ENCODE results near the gene IGSF9.
A peak's percentile ranks its signal among the peaks of the same experiment; 100 is the strongest.
"Not testable (repeated sequence)": the region's sequence is repeated elsewhere in the genome, so short reads cannot be mapped to it uniquely, and the experiment has no call there.

Gene IGSF9

DNA sequence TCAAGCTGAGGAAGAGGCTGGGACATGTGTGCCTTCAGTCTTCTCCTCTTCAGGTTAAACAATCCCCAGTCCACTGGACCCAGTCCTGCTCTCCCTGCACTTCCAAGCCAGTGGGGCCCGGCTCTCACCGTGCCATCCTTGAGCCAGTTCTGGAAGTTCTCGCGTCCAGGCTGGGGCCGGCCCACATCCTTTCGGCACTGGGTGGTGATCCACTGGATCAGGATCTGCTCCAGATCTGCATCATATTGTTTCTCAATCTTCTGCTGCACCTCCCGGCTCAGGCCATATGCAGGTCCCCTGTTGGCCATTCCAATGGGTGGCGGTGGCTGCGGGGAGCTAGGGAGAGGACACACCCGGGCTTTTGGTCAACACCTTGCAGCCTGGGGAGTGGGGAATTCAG lies 25.2 kb downstream of the IGSF9 start:
- no peak for DNase-seq (ENCODE audit: low spot score)

- no peak for DNase-seq (ENCODE audit: low spot score)
Observed at GRCh38 chr1:159919236-159919865, 26.1 kb downstream of the IGSF9 start.

- DNase-seq (ENCODE audit: low spot score) = no peak
Observed at GRCh38 chr1:159918352-159919200, 26.8 kb downstream of the IGSF9 start.

DNA sequence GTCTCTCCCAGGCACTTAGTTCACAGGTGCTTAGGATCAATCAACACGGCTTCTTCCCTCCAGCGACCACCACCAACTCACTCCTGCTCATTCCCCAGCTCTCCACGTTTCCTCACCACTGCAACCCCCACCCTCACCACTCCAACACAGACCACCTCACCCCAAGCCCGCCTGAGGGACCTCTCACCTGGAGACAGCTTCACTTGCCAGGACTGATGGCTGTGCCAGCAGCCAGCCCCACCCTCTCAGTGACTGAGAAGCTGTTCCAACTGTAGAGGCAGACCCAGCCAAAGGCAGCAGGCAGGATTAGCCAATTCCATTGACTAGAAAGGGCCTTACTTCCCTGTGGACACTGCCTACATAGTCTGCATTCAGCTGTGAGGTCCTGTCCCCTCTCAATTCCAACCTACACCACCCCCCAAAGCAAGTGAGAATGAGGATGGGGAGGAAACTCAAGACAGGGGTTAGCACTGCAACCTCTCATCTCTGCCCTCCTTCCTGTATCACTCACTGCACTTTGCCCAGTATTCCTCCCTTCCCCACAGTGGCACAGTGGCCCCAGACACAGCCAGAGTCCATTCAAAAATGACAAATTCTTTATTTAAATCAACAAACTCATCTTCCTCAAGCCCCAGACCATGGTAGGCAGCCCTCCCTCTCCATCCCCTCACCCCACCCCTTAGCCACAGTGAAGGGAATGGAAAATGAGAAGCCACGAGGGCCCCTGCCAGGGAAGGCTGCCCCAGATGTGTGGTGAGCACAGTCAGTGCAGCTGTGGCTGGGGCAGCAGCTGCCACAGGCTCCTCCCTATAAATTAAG lies 27.7 kb downstream of the IGSF9 start:
- no peak for DNase-seq (ENCODE audit: low spot score)

- peak; percentile 38 for DNase-seq (ENCODE audit: low spot score)
Observed at GRCh38 chr1:159916242-159917051, 29.0 kb downstream of the IGSF9 start.

- DNase-seq (ENCODE audit: low spot score) = no peak
Observed at GRCh38 chr1:159915571-159916241, 29.7 kb downstream of the IGSF9 start.

DNA sequence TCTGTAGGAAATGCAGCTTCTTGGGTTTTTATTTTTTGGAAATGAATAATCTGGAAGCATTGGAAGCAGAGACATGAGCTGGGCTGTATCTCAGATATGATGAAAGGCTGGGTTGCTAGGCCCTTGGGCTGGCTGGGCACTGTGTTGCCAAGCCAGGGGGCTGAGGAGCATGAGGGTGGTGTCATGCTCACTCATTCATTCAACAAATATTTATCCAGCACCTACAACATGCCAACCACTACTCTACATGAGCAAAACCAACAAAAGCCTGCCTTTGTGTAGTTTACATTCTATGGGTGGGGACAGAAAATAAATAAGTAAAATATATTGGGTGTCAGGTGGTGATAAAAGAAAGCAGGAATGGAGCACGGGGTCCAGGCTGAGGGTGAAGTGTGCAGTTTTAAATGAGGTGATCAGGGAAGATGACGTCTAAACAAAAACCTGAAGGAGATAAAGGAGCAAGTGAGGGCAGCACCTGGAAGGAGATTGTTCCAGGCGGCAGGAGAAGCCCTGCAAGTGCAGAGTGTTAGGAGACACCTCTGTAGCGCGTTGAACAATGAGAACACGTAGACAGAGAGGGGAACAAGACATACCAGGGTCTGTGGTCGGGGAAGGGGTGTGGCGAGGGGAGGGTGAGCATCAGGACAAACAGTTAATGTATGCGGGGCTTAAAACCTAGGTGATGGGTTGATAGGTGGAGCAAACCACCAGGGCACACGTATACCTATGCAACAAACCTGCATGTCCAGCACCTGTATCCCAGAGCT lies 31.0 kb downstream of the IGSF9 start:
- no peak for DNase-seq (ENCODE audit: low spot score)

- no peak for DNase-seq (ENCODE audit: low spot score)
Observed at GRCh38 chr1:159913451-159914192, 31.8 kb downstream of the IGSF9 start.

- DNase-seq (ENCODE audit: low spot score) = no peak
Observed at GRCh38 chr1:159911326-159912070, 33.9 kb downstream of the IGSF9 start.

DNA sequence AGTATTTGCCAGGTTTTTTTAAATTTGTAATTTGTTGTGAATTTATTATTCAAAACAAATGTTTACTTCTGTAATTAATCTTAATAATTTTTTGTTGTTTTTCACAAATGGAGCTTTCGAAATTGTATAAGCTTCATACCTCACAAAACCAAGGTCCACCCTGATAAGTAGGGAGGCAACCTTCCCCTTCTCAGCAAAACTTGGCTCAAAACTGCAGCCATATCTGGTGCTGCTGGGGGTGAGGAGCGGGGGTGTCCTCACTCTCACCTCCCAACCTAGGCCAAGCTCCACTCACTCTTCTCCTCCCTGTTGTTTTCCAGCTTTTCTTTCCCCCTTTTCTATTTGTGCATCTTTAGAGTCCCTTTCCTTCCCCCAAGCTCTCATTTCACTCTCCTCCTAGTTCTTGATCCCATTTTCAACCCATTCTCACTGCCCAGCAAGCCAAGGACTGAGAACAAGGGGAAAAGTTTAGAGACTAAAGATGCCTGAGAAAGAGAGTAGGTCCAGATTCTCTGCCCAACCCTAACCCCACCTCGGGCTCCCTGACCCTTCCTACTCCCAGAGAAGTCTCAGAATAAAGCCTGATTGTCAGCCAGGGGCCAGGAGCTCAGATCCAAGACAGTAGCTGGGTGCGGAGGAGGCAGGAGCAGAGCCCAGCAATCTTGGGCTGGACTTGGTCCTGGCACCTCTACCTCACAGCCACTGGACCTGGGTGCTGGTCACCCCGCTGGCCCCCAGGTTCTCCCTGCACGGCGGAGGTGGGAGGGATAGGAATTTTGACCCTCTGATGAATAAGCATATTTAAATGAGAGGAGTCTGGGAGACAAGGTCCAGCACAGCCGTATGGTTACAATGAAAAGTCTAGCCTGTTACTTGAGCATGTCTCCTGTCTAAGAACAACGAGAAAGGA lies 37.1 kb downstream of the IGSF9 start:
- no peak for DNase-seq (ENCODE audit: low spot score)

- no peak for DNase-seq (ENCODE audit: low spot score)
Observed at GRCh38 chr1:159906960-159907359, 38.5 kb downstream of the IGSF9 start.

GRCh38 chr1:159904036-159904435 lies 41.4 kb downstream of the IGSF9 start:
- not testable (repeated sequence) for DNase-seq (ENCODE audit: low spot score)

- DNase-seq (ENCODE audit: low spot score) = no peak
Observed at GRCh38 chr1:159902541-159902940, 42.9 kb downstream of the IGSF9 start.

DNA sequence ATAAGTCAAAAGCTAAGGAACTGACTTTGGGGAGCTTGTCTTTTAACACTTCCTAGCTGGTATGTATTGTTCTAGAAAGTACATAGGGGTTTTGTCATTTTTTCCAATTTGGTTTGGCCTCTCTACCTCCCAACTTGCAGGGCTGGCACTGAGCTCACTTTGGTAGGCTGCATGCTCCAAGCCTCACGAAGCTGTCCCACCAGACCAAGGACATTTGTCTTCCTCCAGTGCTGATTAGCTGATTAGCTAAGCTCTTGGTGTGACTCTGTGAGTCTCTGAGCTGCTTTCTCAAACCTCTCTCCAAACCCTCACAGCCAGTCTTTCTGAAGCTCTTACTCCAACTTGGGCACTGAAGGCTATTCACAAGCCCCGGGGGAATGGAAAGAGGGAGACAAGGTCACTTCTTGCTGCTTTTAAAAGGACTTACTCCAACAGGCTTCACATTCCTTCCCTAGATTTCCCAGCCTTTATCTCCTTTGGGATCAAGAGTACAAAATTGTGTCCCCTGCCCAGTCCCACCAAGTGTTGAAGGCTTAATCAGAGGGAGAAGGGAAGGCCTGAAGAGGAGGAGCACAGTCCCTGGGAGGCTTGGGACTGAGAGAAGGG lies 44.6 kb downstream of the IGSF9 start:
- DNase-seq (ENCODE audit: low spot score) = no peak

GRCh38 chr1:159900086-159900680 lies 45.2 kb downstream of the IGSF9 start, which contains the start of gene CFAP45:
CFAP45 (minus strand) TSS chr1:159900165; CDS start chr1:159900098, 67 bp downstream.
- no peak for DNase-seq (ENCODE audit: low spot score)

DNA sequence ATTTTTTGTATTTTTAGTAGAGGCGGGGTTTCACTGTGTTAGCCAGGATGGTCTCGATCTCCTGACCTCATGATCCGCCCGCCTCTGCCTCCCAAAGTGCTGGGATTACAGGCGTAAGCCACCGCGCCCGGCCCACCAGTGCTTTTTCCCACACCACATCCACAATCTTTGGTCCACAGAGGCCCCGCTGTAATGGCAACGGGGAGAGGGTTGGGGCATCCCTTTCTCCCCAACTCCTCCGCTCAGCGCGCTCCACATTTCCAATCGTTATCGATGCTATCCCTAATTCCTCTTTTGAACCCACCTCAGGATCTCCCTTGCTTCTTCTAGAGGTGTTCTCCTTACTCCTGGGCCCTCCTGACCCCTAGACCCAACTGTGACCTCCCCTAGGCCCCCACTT lies 45.8 kb downstream of the IGSF9 start:
- not testable (repeated sequence) for DNase-seq (ENCODE audit: low spot score)

DNA sequence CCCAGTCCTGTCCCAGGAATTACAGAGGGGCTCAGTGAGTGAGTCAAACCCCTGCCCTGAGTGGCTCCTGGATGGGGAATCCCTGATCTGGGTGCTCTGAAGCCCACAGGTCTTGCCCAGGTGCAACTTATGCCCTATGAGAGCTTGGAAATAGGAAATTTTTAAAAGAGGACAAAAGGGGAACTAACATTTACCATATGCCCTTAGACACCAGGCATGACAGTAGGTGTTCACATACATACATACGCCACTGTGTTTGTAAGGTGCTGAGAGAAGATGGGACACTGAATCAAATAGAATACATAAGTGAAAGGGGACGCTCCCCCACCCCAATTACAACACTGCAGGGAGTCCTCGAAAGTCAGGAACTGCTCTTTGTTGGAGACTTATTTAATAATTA lies 46.9 kb downstream of the IGSF9 start:
- no peak for DNase-seq (ENCODE audit: low spot score)

All from SW480 (cell line).